Activated gamma-delta T cell treated with anti-CD3 and anti-CD28 coated beads, Interleukin-2, amount 50 U/mL, for 16 hours (primary cell): ENCODE data around the gene CELA3B.
"Not testable (repeated sequence)": the region's sequence is repeated elsewhere in the genome, so short reads cannot be mapped to it uniquely, and the experiment has no call there.

Experiments
- DNase-seq: peaks from one replicate; pipeline ENCODE4 v3.0.0-alpha.2; 2020; ENCODE audit warnings: low read depth

CELA3B gene

DNA sequence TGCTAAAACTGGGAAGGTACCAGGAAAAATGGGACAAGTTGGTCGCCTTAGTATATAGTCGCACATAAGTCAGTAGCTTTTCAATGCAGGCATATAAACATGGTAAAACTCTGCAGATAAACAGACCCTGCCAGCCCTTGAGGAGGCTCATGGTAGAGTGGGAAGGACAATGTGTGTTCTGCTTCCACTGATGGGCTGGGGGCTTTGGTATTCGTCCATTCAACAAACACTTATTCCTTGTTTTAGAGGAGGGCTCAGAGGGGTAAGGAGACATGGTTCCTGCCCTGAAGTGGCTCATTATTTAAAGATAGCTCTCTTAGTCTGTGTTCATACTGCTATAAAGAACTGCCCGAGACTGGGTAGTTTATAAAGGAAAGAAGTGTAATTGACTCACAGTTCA is 35.9 kb downstream of the CELA3B start:
- not testable (repeated sequence) for DNase-seq

DNA sequence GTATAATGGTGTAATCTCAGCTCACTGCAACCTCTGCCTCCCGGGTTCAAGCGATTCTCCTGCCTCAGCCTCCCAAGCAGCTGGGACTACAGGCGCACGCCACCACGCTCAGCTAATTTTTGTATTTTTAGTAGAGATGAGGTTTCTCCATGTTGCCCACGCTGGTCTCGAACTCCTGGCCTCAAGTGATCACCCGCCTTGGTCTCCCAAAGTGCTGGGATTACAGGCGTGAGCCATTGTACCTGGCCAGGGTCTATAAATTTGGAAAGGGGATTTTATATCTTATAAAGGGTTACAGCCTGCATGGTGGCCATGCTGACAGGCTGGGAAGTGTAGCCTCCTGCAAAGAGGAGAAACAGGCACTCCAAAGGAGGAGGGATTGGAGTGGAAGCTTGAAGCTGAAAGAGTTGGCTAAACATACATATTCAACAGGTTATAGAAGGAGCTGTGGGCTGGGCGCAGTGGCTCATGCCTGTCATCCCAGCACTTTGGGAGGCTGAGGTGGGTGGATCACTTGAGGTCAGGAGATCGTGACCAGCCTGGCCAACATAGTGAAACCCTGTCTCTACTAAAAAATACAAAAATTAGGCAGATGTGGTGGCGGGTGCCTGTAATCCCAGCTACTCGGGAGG is 37.9 kb downstream of the CELA3B start:
- DNase-seq, result not testable (repeated sequence)

DNA sequence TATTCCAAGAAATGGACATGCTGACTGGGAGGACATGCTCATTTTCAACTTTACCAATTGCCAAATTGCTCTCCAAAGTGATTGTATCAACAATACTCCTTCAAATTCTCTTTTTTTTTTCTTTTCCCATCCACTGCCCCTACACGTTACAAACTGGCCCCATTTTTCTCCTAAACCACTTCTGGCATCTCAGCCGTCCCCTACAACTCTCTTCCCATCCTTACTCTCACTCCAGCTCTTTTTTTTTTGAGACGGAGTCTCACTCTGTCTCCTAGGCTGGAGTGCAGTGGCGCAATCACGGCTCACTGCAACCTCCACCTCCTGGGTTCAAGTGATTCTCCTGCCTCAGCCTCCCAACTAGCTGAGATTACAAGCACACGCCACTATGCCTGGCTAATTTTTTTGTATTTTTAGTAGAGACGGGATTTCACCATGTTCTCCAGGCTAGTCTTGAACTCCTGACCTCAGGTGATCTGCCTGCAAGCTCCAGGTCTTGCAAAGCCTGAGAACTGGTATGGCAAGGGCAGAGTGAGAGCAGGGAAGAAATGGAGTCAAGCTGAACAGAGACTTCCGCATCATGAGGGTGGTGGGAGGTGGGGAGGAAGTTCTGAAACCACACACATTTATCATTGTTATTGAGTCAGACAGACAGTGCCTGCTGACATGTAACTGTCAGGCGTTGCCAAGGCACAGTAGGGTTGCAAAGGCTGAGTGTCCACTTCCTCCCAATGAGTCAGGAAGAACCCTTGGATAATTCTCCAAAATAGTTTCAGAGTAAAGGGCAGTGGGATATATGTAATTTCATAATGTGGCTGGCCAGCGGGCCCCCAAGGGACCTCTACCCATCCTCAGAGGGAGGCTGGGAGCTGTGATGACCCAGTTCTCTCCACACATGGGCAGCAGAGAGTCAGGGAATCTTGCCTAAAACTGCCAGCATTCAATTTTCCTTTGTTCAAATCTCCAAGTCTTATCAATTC is 42.0 kb downstream of the CELA3B start:
- peak; percentile 49 for DNase-seq

DNA sequence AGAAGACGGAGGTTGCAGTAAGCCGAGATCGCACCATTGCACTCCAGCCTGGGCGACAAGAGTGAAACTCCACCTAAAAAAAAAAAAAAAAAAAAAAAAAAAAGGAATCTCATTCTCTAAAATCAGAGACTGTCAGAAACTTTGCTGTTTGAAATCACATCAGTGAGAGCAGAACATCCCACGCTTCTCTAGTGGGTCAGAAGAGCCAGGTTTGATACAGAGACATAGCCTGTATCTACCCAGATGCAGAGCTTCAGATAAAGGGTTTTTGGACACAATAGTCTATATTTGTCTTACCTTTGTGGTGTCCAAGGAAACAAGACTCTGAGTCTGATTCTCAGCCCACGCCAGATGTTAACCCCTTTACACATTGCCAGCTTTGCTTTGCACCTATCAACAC is 44.2 kb downstream of the CELA3B start:
- no peak for DNase-seq

DNA sequence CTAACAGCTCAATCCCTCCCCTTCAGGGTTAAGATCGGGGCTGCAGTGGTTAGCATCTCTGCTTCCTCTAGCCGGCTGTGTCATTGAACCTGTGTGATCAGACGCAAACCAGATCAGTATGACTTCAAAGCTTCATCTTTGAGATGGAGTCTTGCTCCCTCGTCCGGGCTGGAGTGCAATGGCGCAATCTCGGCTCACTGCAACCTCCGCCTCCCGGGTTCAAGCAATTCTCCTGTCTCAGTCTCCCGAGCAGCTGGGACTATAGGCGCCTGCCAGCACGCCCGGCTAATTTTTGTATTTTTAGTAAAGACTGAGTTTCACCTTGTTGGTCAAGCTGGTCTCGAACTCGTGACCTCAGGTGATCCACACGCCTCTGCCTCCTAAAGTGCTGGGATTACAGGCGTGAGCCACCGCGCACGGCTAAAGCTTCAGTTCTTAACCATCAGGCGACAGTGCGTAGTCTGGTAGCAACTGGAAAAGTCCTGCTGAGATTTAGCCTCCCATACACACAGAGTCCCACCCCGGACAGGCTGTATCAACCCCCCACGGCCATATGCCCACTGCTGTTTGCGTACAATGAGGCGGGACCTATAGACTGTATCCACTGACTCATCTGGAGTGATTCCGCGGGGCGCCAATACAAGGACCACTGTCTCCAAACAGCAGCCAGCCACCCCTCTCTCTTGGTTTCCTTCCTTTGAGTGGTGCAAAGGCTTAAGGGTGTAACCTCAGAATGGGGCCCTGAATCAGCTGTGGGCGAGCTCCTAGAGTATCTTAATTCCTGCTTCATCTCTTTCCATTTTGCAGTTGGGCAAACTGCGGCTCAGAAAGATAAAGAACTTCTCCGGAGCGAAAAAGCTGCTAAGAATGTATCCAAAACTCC is 47.9 kb downstream of the CELA3B start:
- peak; percentile 63 for DNase-seq

DNA sequence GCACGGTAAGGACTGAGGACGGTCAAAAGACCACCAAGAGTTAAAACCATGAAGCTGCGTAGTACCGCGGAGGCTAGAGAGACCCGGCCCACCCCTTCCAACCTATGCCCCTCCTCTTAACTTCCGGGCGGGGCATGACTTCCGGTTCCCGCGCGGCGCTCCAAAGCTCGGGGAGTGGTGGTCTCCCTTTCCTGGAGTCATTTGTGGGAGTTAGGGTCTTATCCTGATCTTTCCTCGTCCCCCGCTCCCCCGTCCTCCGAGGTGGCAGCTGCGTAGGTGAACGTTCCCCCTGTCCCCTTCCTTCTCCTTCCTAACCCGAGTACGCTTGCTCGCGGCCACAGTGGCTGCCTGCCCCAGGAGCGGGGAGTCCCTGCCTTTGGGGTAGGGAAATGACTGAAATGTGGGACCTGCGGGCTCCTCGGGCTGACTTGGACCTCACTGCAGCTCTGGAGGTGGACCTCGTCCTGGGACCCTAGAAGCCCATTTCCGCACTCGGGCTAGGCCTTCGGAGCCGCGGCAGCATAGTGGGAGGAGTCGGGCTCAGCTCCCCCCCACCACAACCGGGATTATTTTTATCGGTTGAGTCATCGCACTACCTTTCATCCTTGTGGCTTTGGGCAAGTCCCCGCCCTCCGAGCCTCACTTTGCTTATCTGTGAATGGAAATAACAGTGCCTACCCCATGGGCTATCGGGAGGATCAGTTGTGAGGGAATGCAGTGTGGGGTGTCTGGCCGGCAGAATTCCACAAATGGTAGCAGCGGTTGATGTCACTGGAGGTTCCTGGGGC is 48.7 kb downstream of the CELA3B start:
- peak; percentile 86 for DNase-seq

DNA sequence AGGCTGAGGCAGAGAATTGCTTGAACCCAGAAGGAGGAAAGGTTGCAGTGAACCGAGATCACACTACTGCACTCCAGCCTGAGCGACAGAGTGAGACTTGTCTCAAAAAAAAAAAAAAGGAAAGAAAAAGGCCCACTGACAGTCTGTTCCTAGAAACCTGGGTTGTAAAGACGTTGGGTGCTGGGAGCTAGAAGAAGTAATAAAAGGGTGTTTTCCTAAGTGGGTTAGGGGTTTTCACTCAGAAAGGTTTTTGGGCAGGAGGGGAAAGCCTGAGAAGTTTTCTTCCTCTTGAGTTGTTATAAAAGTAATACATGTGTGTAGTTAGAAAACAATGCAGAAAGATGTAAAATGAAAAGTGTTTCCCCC is 50.1 kb downstream of the CELA3B start:
- no peak for DNase-seq

DNA sequence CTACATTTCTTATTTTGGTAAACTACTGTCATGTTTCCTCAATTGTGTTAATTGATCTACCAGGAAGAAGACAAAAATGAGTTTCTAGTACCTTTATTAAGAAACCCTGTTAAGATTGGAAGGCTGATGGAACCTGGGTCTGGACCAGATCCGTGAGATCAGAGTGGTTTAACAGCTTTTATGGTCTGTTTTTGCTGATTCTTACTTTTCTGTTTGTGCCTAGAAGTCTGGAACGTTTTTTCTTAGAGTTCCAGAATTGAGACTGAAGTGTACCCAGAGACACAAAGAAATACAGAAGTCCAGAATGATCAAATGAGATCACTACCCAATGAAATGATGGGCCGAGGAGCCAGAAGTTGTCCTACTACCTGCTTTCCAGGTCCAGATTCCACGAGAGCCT is 53.2 kb downstream of the CELA3B start:
- no peak for DNase-seq

DNA sequence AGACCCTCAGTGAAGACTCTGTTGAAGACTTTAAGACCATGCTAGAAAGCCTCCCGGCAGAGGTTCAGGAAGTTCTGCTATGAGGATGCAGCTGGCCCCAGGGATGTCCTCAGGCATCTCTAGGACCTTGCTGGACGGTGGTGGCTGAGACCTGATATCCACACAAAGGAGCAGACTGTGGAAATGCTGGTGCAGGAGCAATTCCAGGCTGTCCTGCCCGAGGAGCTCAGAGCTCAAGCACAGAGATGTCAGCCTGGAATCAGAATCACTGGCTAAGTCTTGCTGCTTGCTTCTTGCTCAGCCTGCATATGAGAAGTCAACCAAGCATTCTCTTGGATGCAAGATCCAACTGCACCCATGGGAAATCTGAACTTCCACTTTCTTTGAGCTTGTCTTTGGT is 53.7 kb downstream of the CELA3B start:
- DNase-seq, result no peak

DNA sequence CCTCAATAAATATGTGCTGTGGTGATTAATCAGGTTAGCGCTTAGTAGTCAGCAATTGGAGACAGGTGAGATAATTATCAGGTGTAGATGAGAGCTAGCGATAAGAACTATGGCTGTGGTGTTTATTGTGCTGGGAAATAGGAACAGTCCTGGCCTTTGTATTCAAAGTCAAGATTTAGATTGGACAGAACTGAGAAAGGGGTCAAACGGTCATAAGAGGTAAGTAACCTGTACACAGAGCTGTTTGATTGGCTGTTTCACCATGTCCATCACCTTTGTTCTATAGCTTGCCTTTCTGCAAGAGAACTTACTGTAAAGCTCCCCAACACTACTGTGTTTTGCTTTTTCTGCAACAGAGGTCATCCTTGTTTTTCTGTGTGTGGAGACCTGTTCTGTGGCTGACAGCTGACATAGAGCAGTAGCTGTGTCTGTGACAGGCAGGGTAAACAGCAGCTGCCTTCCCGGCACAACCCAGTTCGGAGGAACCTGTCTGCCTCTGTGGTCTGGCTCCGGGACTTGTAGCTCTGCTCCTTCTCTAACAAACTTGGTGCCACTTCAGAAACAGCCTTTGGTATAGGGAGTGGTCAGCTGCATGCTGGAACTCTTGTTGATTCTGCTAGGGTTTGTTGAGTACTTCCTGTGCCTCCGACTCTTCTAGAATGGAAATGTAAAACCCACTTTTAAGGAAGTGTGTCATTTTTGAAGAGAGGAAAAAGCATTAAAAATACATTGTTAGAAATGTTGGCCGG is 54.6 kb downstream of the CELA3B start:
- DNase-seq, result no peak

DNA sequence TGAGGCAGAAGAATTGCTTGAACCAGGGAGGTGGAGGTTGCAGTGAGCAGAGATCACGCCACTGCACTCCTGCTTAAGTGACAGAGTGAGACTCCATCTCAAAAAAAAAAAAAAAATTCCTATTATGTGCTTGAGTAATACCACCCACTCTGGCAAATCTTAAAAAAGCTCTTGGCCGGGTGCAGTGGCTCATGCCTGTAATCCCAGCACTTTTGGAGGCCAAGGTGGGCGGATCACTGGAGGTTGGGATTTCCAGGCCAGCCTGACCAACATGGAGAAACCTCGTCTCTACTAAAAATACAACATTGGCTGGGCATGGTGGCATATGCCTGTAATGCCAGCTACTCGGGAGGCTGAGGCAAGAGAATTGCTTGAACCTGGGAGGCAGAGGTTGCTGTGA is 58.0 kb downstream of the CELA3B start:
- DNase-seq, result not testable (repeated sequence)

DNA sequence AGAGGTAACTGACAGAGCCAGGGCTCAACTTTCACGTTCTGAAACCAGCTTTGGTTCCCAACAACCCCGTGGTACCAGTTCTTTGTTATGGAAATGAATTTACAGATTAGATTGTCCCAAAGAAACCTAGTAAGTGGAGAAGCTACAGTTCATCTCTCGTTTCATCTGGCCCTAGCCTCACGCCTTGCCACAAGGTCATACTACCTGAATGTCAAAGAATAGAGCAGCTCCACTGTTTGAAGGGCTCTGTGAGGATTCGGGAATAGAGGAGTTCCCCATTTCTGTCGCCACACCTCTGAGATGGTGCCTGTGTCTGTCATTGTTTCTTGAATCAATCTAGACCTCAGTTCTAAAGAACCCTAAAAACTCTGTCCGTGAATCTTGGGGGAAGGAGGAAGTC is 60.7 kb downstream of the CELA3B start:
- DNase-seq, result no peak

DNA sequence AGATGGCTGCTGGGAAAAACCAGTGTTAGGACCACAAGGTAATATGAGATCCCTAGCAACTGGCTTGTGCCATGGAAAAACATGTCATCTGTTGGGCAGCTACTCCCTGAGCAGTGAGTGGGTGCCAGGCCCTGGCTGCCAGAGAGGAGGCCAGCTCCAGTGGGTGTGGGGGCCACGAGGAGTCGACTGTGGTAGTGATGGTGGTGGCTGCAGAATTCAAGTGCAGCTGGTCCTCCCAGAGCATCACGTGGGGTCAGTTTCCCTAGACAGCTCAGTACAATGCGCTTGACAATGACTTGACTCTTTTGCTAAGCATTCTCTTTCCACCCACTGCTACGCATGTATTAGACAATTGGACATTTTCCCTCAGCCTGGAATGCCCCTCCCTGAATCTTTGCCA is 61.2 kb downstream of the CELA3B start:
- no peak for DNase-seq
